Measurements from ENCODE around the gene SYT8. TPM values are rescaled to one million over a fixed set of nuclear protein-coding genes. Genes with fewer than 3 reads are reported as not detected.
A peak's percentile ranks its signal among the peaks of the same experiment; 100 is the strongest.
"Not testable (repeated sequence)": the region's sequence is repeated elsewhere in the genome, so short reads cannot be mapped to it uniquely, and the experiment has no call there.

SYT8 gene
- total RNA-seq, 2 experiments from 2014 or later: not detected

GRCh38 chr11:1879342-1879940 is 44.7 kb downstream of the SYT8 start:
- Mint-ChIP-seq H3K27ac (no peak overlapping the region), H3K4me1 (ENCODE audit: low read depth) (peaks cover 20% of the 10 kb centered on the region), H3K4me3 (no peak overlapping the region), H3K36me3 (ENCODE audit: low read depth) (no peaks in the 10 kb centered on the region), H3K9me3 (ENCODE audit: insufficient read depth) (no peaks in the 10 kb centered on the region), H3K27me3 (ENCODE audit: low read depth) (no peaks in the 10 kb centered on the region)
- ATAC-seq: no peak
- ChIA-PET CTCF (no interaction called here), POLR2A (interaction anchor here (0.9 kb wide), 1 partner anchor 43 kb away, joined by 3 read pairs; no protein-coding TSS in a partner anchor)
- no peak for DNase-seq

DNA sequence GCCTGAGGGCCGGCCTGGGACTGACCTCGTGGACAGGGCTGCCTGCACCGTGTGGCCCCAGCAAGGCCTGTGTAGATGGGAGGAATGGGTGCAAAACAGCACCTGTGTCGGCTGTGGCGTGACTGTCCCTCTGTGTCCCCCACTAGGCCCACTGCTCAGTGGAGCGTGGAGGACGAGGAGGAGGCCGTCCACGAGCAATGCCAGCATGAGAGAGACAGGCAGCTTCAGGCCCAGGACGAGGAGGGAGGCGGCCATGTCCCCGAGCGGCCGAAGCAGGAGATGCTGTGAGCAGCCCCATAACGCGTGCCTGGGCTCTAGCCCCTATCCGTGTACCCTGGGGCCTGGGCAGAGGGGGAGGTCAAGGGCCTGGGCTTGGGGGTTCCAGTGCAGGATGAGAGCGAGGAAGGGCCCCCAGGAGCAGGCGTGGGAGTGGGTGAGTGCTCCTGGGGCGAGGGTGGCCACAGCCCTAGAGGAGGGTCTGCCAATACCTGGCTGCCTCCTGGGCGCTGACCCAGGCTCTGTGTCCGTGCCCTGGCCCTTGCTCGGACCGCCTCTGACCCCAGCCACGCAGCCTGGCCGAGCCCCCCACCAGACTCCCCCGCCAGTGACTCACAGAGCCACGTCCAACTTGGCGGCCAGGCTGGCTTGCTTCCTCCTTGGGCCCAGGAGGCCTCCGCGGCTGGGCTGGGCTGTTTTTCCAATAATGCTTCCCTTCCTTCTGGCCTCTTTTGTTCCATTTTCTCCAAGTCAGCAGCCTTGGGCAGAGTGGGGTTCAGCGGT is 45.3 kb downstream of the SYT8 start:
- ATAC-seq (no peak), DNase-seq (no peak)
- Mint-ChIP-seq H3K9me3 (ENCODE audit: insufficient read depth) (no peaks in the 10 kb centered on the region), H3K4me3 (no peak overlapping the region), H3K4me1 (ENCODE audit: low read depth) (peaks cover 19% of the 10 kb centered on the region), H3K27me3 (ENCODE audit: low read depth) (no peaks in the 10 kb centered on the region), H3K36me3 (ENCODE audit: low read depth) (no peaks in the 10 kb centered on the region), H3K27ac (no peak overlapping the region)
- ChIA-PET CTCF (no interaction called here), POLR2A (interaction anchor here (0.6 kb wide), 1 partner anchor 111 kb away, joined by 5 read pairs; no protein-coding TSS in a partner anchor)

GRCh38 chr11:1880746-1881441 is 46.1 kb downstream of the SYT8 start:
- Mint-ChIP-seq H3K27me3 (ENCODE audit: low read depth) (no peaks in the 10 kb centered on the region), H3K4me3 (no peak overlapping the region), H3K9me3 (ENCODE audit: insufficient read depth) (no peaks in the 10 kb centered on the region), H3K27ac (no peak overlapping the region), H3K4me1 (ENCODE audit: low read depth) (peaks cover 16% of the 10 kb centered on the region), H3K36me3 (ENCODE audit: low read depth) (no peaks in the 10 kb centered on the region)
- CTCF ChIA-PET: interaction anchor here (1.8 to 2.4 kb wide), 6 partner anchors 25 to 270 kb away, joined by 7 to 23 read pairs (median 16); partner anchors contain the start of gene LSP1
- POLR2A ChIA-PET: interaction anchor here (0.5 to 0.6 kb wide), 3 partner anchors 110 to 247 kb away, joined by 3 to 5 read pairs (median 3); no protein-coding TSS in a partner anchor
- peak; percentile 7 for ATAC-seq
- no peak for DNase-seq

- ATAC-seq: peak; percentile 9
- H3K27ac Mint-ChIP-seq: no peak overlapping the region
- no peak overlapping the region for H3K4me3 Mint-ChIP-seq
- ChIA-PET CTCF (interaction anchor here (0.6 to 2.4 kb wide), 34 partner anchors 8 to 276 kb away, joined by 3 to 23 read pairs (median 6); partner anchors contain the start of genes H19, LSP1, MRPL23 and PRR33), POLR2A (interaction anchor here (0.5 to 1.5 kb wide), 7 partner anchors 28 to 247 kb away, joined by 3 to 4 read pairs (median 3); no protein-coding TSS in a partner anchor)
- H3K27me3 Mint-ChIP-seq (ENCODE audit: low read depth): no peaks in the 10 kb centered on the region
- peaks cover 14% of the 10 kb centered on the region for H3K4me1 Mint-ChIP-seq (ENCODE audit: low read depth)
- no peaks in the 10 kb centered on the region for H3K36me3 Mint-ChIP-seq (ENCODE audit: low read depth)
- DNase-seq: no peak
- no peaks in the 10 kb centered on the region for H3K9me3 Mint-ChIP-seq (ENCODE audit: insufficient read depth)
Observed at GRCh38 chr11:1881442-1882264, 46.9 kb downstream of the SYT8 start.

DNA sequence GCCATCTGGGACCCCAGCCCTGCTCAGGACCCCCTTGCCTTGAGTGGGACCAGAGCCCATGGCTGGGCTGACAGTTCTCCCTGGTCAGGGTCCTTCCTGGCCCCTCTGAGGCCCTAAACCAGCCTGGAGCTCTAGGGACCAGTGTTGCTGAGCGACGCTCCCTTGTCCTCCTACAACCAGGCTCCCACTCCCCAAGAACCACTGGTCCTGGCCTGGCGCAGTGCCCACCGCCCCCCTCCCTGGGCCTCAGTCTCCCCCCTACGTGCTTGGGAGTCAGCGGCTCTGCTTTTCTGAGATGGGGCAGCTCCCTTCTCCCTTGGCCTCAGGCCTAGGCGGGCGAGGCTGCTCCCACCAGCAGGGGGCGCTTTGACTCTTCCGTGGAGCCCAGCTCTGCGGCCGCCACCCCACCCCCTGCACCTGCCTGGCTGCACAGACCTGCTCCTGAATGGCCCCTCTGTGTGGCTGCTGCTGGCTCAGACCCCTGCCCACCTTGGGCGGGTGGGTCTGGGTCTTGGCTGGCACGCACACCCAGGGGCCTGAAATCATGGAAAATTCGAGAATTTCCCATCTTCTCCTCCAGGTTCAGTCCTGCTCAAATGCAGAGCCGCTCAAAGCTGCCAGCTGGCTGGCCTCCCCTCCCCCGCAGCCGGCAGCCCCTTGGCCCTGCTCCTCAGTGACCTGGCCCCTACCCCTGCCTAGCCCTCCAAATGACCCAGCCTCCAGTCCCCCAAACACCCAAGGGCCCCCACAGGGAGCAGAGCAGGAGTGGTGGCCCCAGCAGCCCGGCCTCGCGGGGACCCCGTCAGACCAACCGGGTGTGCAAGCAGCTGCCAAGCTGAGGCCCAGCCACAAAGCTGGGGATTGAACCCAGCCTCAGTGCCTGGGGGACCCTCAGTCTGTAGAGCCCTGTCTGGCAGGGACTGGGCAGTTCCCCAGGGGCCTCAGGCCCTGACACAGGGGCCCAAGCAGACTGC is 47.8 kb downstream of the SYT8 start:
- ChIA-PET CTCF (interaction anchor here (0.6 to 2.4 kb wide), 34 partner anchors 9 to 275 kb away, joined by 3 to 23 read pairs (median 6); partner anchors contain the start of genes H19, LSP1, MRPL23 and PRR33), POLR2A (interaction anchor here (0.7 to 1.5 kb wide), 6 partner anchors 29 to 116 kb away, joined by 3 to 4 read pairs (median 3); no protein-coding TSS in a partner anchor)
- H3K4me3 Mint-ChIP-seq: no peak overlapping the region
- ATAC-seq: peak; percentile 85
- H3K27ac Mint-ChIP-seq: no peak overlapping the region
- H3K9me3 Mint-ChIP-seq (ENCODE audit: insufficient read depth): no peaks in the 10 kb centered on the region
- peak; percentile 83 for DNase-seq
- no peaks in the 10 kb centered on the region for H3K27me3 Mint-ChIP-seq (ENCODE audit: low read depth)
- H3K36me3 Mint-ChIP-seq (ENCODE audit: low read depth): peaks cover 4% of the 10 kb centered on the region
- peaks cover 15% of the 10 kb centered on the region for H3K4me1 Mint-ChIP-seq (ENCODE audit: low read depth)

- Mint-ChIP-seq H3K27ac (no peak overlapping the region), H3K4me1 (ENCODE audit: low read depth) (peaks cover 26% of the 10 kb centered on the region), H3K4me3 (no peak overlapping the region), H3K36me3 (ENCODE audit: low read depth) (peaks cover 15% of the 10 kb centered on the region), H3K27me3 (ENCODE audit: low read depth) (no peaks in the 10 kb centered on the region), H3K9me3 (ENCODE audit: insufficient read depth) (no peaks in the 10 kb centered on the region)
- DNase-seq: no peak
- CTCF ChIA-PET: interaction anchor here (1.3 to 2.4 kb wide), 13 partner anchors 7 to 268 kb away, joined by 4 to 21 read pairs (median 12); partner anchors contain the start of genes H19, MRPL23, PRR33 and TNNT3
- ATAC-seq: no peak
- POLR2A ChIA-PET: interaction anchor here (1.5 kb wide), 1 partner anchor 30 kb away, joined by 4 read pairs; no protein-coding TSS in a partner anchor
Observed at GRCh38 chr11:1883346-1884302, 48.8 kb downstream of the SYT8 start.

- Mint-ChIP-seq H3K4me1 (ENCODE audit: low read depth) (peaks cover 32% of the 10 kb centered on the region), H3K27ac (no peak overlapping the region), H3K27me3 (ENCODE audit: low read depth) (no peaks in the 10 kb centered on the region), H3K36me3 (ENCODE audit: low read depth) (peaks cover 20% of the 10 kb centered on the region), H3K4me3 (no peak overlapping the region), H3K9me3 (ENCODE audit: insufficient read depth) (no peaks in the 10 kb centered on the region)
- CTCF ChIA-PET: no interaction called here
- POLR2A ChIA-PET: no interaction called here
- DNase-seq (no peak), ATAC-seq (no peak)
Observed at GRCh38 chr11:1884303-1884700, 49.5 kb downstream of the SYT8 start.

DNA sequence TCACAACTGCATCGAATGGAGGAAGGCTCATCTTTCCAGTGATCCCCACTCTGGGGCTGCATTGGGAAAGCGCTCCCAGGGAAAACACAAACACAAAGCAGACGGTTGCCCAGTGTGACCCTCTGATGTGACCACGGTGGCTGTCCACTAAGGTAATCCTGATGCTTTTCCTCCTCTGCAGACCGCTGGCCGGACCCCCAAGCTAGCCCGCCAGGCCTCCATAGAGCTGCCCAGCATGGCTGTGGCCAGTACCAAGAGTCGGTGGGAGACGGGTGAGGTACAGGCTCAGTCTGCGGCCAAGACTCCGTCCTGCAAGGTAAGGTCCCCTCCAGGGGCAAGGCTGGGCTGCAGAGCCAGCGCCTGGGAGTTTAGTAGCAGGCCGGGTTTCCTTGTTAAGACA is 51.8 kb downstream of the SYT8 start:
- CTCF ChIA-PET; DNase-seq; ATAC-seq; H3K27me3 Mint-ChIP-seq (ENCODE audit: low read depth); H3K27ac Mint-ChIP-seq; H3K9me3 Mint-ChIP-seq (ENCODE audit: insufficient read depth); H3K4me3 Mint-ChIP-seq; POLR2A ChIA-PET: not testable (repeated sequence)
- Mint-ChIP-seq H3K36me3 (ENCODE audit: low read depth) (peaks cover 29% of the 10 kb centered on the region), H3K4me1 (ENCODE audit: low read depth) (peaks cover 50% of the 10 kb centered on the region)

Data from activated CD8-positive, alpha-beta T cell treated with anti-CD3 and anti-CD28 coated beads, Interleukin-2, amount 10 ng/mL, durations not matched to agents 7 days and 5 days (primary cell).